ENCODE measurements around the gene ALOX15.
"Not testable (repeated sequence)": the region's sequence is repeated elsewhere in the genome, so short reads cannot be mapped to it uniquely, and the experiment has no call there.

The ALOX15 gene

GRCh38 chr17:4598776-4599504 lies 42.5 kb downstream of the ALOX15 start:
- no peak for DNase-seq
- TF ChIP-seq GATA1 (IDR thresholded peaks at IDR 0.05; ENCODE audit: low read depth, low read length) (no peak), POLR2A (IDR thresholded peaks at IDR 0.05; ENCODE audit: low read length) (no peak)

DNA sequence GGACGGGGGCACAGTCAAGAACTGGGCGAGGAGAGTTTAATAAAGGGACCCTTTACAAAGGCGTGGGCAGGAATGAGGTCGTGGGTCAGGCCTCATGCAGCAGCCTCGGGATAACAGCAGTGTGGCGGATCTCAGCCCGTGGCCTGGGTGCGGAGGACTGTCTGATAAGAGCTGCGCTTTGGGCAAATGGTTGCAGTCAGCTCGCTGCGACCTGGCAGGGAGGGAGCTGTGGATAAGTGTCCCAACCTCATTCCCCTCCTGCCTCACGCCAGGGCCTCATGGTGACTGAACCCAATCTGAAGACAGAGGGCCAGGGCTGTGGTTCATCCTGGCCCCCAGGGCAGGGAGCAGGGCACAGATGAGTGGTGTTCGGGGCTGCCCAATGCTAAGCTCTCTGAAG lies 43.5 kb downstream of the ALOX15 start:
- DNase-seq: no peak
- no peak for TF ChIP-seq GATA1 (IDR thresholded peaks at IDR 0.05; ENCODE audit: low read depth, low read length)
- TF ChIP-seq POLR2A (IDR thresholded peaks at IDR 0.05; ENCODE audit: low read length): no peak

- no peak for DNase-seq
- TF ChIP-seq POLR2A (IDR thresholded peaks at IDR 0.05; ENCODE audit: low read length): no peak
- TF ChIP-seq GATA1 (IDR thresholded peaks at IDR 0.05; ENCODE audit: low read depth, low read length): no peak
Observed at GRCh38 chr17:4596636-4597380, 44.7 kb downstream of the ALOX15 start.

GRCh38 chr17:4595685-4596342 lies 45.7 kb downstream of the ALOX15 start:
- DNase-seq: not testable (repeated sequence)

DNA sequence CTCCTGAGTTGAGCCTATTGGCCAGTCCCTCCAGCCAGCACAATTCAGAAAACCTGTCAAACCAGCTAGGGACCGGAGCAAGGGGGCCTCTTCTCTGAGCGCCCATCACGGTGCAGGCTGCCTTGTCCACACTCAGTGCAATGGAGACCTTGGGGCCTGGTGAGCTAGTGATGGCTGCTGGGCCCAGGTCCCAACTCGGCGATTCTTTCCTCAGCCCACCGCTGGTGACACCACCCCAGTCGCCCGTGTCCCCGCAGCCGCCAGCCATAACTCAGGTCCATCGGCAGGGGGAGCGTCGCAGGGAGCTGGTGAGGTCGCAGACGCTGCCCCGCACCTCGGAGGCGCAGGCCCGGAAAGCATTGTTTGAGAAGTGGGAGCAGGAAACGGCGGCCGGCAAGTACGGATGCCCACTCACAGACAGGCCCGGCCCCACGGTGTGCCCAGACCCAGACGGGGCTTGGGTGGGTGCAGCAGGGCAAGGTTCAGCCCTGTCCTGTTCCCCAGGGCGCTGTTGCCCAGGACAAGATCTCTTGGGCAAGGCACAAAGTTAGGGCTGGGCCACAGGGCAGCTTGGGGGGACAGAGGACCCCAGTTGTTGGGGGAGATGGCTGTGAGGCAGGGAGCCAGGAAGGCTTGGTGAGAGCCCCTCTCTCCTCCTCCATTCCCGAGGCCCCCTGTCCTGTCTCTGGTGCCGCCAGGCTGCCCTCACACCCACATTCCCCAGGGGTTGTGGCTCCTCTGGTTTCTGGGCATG lies 46.4 kb downstream of the ALOX15 start:
- peak; percentile 62 to 64 for DNase-seq
- no peak for TF ChIP-seq GATA1 (IDR thresholded peaks at IDR 0.05; ENCODE audit: low read depth, low read length)
- TF ChIP-seq POLR2A (IDR thresholded peaks at IDR 0.05; ENCODE audit: low read length): no peak

DNA sequence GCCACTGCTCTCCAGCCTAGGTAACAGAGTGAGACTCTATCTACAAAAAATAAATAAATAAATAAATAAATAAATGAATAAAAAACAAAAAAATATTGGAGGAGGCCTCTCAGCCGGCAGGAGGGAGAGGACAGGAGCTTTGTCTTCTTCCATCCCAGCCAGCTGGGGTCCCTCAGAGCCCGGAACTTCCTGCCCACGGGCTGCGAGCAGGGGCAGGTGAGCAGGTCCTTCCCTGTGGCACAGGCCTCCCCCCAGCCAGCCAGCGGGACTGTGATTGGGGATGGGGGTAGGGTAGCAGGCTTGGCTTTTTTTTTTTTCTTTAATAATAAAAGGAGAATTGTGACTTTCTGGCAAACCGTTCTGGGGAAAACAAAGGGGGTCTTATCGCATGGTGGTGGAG lies 47.1 kb downstream of the ALOX15 start:
- DNase-seq: no peak
- TF ChIP-seq GATA1 (IDR thresholded peaks at IDR 0.05; ENCODE audit: low read depth, low read length): no peak
- no peak for TF ChIP-seq POLR2A (IDR thresholded peaks at IDR 0.05; ENCODE audit: low read length)

GRCh38 chr17:4593021-4593421 lies 48.5 kb downstream of the ALOX15 start:
- DNase-seq: no peak
- TF ChIP-seq POLR2A (IDR thresholded peaks at IDR 0.05; ENCODE audit: low read length): no peak
- no peak for TF ChIP-seq GATA1 (IDR thresholded peaks at IDR 0.05; ENCODE audit: low read depth, low read length)

DNA sequence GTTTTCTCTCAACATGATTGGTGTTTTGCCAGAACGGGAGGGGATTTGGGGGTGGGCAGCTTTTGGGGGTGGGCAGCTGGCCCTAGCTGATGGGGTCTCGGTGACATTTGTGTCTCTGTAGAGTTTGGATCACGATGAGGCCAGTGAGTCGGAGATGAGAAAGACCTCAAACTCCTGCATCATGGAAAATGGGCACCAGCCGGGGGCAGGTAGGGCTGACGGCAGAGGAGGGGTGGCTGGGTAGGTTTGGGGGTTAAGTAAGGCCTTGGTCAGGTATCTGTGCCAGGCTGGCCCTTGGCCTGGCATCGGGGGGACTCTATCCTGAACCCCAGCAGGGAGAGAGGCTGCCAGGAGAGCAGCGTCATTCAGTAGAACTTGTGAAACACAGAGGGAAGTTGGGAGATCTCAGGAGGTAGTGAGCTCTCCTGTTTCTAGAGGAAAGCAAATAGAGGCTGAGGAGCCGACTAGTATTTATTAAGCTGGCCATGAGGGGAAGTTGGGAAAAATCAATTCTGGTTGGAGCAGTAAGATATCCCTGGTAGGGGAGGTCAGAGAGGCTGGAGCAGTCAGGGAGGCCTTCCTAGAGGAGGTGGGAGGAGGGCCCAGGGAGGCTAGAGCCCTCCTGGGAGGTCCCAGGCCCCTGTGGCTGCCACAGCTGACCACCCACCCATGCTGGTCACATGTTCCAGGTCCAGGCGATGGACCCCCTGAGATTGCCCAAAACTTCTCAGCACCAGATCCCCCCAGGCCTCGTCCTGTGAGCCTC lies 49.1 kb downstream of the ALOX15 start:
- TF ChIP-seq POLR2A (IDR thresholded peaks at IDR 0.05; ENCODE audit: low read length) (no peak), GATA1 (IDR thresholded peaks at IDR 0.05; ENCODE audit: low read depth, low read length) (no peak)
- no peak for DNase-seq

DNA sequence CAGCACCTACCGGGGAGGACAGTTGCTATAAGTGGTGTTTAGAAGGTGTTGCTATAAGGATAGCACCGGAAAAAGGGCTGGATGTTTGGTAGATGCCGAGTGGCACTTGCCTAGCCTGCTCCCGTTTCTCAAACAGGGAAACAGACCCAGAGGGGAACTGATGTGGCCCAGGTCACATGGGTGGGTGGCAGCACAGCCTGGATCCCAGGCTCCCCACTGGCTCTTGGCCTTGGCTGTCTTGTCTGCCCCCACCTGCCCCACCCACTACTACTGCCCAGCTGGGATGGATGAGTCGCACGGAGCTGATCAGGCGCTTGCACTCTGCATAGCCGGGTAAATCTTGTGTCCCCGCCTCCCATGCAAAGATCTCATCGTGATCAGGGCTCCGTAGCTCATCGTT lies 49.9 kb downstream of the ALOX15 start:
- no peak for DNase-seq
- TF ChIP-seq GATA1 (IDR thresholded peaks at IDR 0.05; ENCODE audit: low read depth, low read length): no peak
- TF ChIP-seq POLR2A (IDR thresholded peaks at IDR 0.05; ENCODE audit: low read length): no peak

- TF ChIP-seq GATA1 (IDR thresholded peaks at IDR 0.05; ENCODE audit: low read depth, low read length): no peak
- TF ChIP-seq POLR2A (IDR thresholded peaks at IDR 0.05; ENCODE audit: low read length): no peak
- no peak for DNase-seq
Observed at GRCh38 chr17:4590981-4591453, 50.5 kb downstream of the ALOX15 start.

DNA sequence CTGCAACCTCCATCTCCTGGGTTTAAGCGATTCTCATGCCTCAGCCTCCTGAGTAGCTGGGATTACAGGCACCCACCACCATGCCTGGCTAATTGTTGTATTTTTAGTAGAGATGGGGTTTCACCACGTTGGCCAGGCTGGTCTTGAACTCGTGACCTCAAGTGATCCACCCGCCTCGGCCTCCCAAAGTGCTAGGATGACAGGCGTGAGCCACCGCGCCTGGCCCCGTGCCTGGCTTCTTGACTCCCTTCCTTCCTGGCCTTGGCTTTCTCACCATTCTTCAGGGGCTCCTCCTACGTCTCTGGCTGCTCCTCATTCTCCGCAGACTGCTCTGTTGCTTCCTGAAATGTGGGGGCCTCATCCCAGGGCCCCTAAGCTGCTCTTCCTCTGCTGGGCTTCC lies 51.4 kb downstream of the ALOX15 start:
- not testable (repeated sequence) for DNase-seq

DNA sequence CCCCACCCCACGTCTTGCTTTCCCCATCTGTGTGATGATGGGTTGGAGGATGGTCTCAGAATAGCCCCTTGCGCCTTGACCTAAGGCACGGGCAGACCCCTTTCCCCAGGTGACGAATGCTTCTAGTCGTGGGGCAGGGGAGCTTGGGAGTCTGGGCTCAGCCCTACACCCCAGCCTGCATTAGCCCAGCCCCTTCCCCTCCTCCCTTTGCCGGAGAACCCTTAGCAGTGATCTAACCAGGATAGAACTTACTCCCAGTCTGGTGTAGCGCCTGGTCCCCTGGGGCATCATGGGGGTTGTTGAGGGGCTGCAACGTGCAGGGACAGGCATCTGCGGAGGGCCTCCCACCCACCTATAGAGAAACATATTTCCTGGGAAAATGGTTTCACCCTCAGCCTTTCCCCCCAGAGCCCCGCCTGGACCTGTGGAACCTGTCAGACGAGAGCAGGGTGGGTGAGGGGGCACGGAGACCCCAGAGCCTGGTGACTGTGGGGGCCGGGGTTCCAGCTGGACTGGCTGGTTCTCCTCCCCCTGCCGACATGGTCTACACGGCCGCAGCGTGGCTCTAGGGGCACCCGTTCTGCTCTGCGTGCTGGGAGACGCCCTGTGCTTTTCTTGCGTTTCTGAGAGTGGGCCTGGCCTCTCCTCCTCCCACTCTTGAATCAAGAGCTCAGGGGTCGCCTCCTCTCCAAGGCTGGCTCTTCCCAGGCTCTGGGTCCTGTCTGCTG lies 52.4 kb downstream of the ALOX15 start:
- TF ChIP-seq POLR2A (IDR thresholded peaks at IDR 0.05; ENCODE audit: low read length) (no peak), GATA1 (IDR thresholded peaks at IDR 0.05; ENCODE audit: low read depth, low read length) (no peak)
- DNase-seq: no peak

- DNase-seq: no peak
- no peak for TF ChIP-seq GATA1 (IDR thresholded peaks at IDR 0.05; ENCODE audit: low read depth, low read length)
- TF ChIP-seq POLR2A (IDR thresholded peaks at IDR 0.05; ENCODE audit: low read length): no peak
Observed at GRCh38 chr17:4588391-4588790, 53.1 kb downstream of the ALOX15 start.

Measured in erythroblast (primary cell).